Stimulated activated CD8-positive, alpha-beta memory T cell treated with anti-CD3 and anti-CD28 coated beads, Interleukin-2, amount 100 ng/mL, for 48 hours (primary cell): Measurements from ENCODE around the gene SMIM9.
"Not testable (repeated sequence)": the region's sequence is repeated elsewhere in the genome, so short reads cannot be mapped to it uniquely, and the experiment has no call there.

Experiments used
- DNase-seq, 2 donors: peaks; one replicate each; pipeline ENCODE4 v3.0.0-alpha.2; 2020; ENCODE audit warnings: low read depth in 2 of 2

Gene SMIM9

GRCh38 chrX:154834562-154834961 is at the start of gene SMIM9:
SMIM9 (minus strand) TSS chrX:154834662; CDS start chrX:154830856, 3,806 bp downstream.
- DNase-seq = no peak

- not testable (repeated sequence) for DNase-seq
Measured at GRCh38 chrX:154884069-154884468, 49.6 kb upstream of the SMIM9 start.

GRCh38 chrX:154873329-154873728 is 38.9 kb upstream of the SMIM9 start:
- no peak for DNase-seq

- not testable (repeated sequence) for DNase-seq
Measured at GRCh38 chrX:154868522-154868921, 34.1 kb upstream of the SMIM9 start.

- no peak for DNase-seq
Measured at GRCh38 chrX:154855256-154855655, 20.8 kb upstream of the SMIM9 start.

DNA sequence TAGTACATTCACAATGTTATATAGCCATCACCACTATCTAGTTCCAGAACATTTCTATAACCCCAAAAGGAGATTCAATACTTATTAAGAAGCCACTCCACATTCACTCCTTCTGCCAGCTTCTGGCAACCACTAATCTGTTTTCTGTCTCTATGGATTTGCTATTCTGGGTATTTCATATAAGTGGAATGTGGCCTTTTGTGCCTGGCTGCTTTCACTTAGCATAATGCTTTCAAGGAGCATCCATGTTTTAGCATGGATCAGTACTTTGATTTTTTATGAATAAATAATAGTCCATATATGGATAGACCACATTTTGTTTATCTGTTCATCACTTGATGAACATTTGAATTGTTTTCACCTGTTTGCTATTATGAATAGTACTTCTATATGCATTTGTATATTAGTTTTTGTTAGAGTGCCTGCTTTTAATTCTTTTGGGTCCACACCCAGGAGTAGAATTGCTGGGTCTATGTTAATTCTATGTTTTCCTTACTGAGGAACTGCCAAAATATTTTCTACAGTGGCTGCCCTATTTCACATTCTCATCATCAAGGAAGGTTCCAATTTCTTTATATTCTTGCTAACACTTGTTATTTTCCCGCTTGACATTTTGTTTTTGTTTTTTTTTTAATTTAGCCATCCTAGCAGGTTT is 16.6 kb upstream of the SMIM9 start:
- no peak for DNase-seq

DNA sequence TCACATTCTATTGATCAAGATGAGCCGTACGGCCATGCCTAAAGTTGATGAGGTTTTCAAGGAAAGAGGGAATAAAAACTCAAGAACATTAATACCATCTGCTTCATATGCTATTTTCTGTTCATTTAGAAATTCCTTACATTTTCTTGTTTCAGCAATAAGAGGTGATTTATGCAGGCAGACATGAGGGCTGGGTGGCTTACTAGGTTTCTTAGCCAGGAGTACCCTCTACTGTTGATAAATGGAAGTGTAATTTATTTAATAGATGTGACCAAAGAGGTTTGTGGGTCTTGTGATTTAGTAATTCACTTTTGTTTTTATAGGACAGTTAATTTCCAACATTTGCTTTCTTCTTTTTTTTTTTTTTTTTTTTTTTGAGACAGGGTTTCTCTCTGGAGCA is 6.4 kb upstream of the SMIM9 start:
- DNase-seq = no peak

DNA sequence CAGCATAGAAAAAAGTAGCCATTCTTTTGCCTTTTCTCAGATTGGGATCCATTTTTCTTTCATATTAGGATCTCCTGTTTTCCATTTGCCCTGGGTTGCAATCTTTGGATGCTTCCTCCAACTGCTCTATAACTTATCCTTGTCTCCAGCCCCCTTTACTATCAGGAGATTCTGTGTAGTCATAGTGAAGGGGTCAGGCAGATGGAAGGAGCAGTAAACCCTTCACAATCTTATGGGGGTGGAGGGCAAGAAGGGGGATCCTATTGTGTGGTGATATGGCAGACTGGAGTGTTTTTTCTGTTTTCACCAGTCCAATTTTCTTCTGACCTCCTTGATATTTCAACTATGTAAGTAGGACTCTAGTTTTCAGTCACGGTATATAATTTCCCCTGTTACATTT is 1.7 kb upstream of the SMIM9 start:
- DNase-seq = no peak

- no peak for DNase-seq
Measured at GRCh38 chrX:154833746-154834274, 652 bp downstream of the SMIM9 start.

DNA sequence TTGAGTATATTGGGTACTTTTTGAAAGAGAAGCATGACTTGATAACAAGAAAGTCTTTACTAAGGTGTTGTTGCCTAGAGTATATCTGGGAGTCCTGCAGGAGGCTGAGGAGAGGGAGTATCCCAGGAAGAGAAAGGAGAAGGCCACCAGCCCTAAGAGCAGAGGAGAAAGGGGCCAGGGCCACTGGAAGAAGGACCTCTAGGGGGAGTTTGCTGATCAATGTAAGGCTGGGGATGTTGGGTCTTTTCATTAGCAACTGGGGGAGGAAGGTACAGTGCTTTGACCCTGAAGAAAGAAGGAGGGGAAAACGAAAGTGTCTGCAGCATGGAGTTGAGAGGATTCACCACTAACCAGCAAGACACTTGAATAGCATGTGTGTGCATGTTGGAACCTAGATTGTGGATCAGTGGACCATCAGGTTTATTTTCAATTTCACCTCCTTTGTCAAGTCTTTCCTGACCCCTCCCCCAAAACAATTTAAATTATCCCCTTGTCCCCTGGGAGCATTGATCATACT is 4.5 kb downstream of the SMIM9 start:
- DNase-seq = no peak

GRCh38 chrX:154829134-154829533 is 5.3 kb downstream of the SMIM9 start:
- no peak for DNase-seq

GRCh38 chrX:154828016-154828408 is 6.5 kb downstream of the SMIM9 start:
- no peak for DNase-seq

GRCh38 chrX:154827194-154828015 is 7.1 kb downstream of the SMIM9 start:
- no peak for DNase-seq

DNA sequence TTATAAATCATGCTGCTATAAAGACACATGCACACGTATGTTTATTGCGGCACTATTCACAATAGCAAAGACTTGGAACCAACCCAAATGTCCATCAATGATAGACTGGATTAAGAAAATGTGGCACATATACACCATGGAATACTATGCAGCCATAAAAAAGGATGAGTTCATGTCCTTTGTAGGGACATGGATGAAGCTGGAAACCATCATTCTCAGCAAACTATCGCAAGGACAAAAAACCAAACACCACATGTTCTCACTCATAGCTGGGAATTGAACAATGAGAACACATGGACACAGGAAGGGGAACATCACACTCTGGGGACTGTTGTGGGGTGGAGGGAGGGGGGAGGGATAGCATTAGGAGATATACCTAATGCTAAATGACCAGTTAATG is 8.9 kb downstream of the SMIM9 start:
- not testable (repeated sequence) for DNase-seq

DNA sequence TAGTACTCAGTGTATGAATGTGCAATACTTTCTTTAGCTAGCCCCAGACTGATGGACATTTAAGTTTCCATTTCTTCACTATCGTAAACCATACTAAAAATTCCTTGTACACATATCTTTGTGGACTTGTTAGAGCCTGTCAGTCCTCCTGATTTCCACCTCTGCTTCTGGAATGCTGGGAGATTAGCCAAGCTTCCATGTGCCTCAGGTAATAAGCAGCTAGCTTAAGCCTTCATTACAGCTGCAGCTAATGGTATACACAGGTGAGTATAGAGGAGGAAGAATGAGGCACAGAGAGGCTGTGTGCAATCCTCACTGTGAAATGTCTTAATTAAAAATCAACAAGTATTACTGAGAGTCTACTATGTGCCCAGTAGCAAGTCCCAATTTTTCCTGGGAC is 9.8 kb downstream of the SMIM9 start:
- no peak for DNase-seq

DNA sequence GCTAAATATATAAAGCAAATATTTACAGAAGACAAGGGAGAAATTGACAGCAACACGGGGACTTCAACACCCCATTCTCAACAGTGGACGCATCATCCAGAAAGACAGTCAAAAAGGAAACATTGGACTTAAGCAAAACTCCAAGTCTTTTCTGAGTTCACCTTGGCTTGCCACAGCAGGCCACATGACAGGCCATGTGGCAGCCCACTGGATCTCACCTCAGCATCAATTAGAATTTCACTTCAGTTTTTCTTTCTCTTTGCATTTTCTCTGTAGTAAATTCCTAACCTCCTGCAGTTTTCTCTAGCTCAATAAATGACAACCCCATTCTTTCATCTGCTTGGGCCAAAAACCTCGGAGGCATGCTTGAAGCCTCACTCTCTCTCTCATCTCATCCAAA is 12.4 kb downstream of the SMIM9 start:
- DNase-seq = no peak

GRCh38 chrX:154821523-154821922 is 12.9 kb downstream of the SMIM9 start:
- DNase-seq = no peak

DNA sequence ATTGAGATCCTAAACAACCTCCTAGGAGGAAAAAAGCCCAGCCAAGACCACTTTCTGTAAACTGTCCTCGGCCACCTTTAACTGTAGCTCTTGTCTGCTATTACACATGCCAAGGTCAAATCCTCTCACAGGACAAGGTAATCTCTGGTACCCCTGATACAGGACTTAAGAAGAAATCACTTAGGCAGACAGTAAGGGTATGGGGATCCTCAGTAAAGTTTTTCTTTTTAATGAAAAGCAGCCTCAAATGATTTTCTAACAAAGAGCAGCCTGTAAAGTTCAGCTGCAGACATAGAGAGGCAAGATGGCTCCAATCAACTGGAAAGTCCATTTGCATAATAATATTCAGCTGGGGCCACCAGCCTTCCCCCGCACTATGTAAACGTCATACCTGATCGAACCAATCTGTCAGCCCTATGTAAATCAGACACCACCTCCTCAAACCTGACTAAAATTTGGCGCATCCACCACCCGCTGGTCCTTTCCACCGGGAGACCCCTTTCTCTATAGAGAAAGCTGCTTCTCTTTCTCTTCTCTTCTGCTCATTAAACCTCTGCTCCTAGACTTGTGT is 14.6 kb downstream of the SMIM9 start:
- no peak for DNase-seq

- DNase-seq = no peak
Measured at GRCh38 chrX:154818916-154819770, 15.3 kb downstream of the SMIM9 start.

GRCh38 chrX:154817048-154817618 is 17.3 kb downstream of the SMIM9 start:
- DNase-seq = not testable (repeated sequence)

DNA sequence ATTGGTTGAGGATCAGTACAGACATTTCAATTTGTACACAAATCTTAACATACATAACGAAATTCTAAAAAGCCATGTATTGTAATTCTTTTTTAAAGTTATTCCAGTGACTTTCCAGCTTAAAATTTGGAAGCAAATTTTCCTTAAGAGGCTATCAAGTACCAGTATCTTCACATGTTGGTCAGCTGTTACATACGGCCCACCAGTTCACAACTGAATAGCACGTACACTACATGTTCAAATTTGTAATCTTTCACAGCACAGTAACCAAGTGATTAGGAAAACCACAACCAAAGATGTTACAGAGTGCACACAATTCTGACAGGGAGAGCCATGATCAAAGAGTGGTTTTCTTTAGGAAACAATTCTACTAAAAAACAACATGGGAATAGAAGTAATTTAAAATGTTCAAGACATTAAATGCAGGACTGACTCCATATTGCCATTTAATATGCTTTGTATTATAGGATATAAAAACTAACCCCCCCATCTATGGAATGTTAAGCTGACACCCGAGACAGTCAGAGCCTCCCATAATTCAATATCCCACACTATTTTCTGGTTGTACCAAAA is 18.1 kb downstream of the SMIM9 start:
- DNase-seq = not testable (repeated sequence)
